H1 (cell line): ENCODE data around the gene IFNA14. TPM values are rescaled to one million over a fixed set of nuclear protein-coding genes. Genes with fewer than 3 reads are reported as not detected.

ENCODE experiments used
- CTCF ChIA-PET: fragments of 300-600 bp; sonication (Branson Sonifier 250); formaldehyde crosslinking; loops from one replicate; lab custom pipeline; 2021; ENCODE audit not compliant: partially characterized antibody; lab: Charles Lee
- POLR2A ChIA-PET: fragments of 300-600 bp; sonication (Branson Sonifier 250); formaldehyde crosslinking; loops from one replicate; lab custom pipeline; 2021; ENCODE audit warnings: inconsistent platforms; ENCODE audit not compliant: partially characterized antibody; lab: Charles Lee
- DNase-seq, 2 experiments: peaks; one replicate each; pipeline versions ENCODE4 v3.0.0 to v3.0.0-alpha.2; 2010 to 2022; ENCODE audit warnings: low spot score in 2 of 2, low read depth in 1 of 2, mixed read lengths in 1 of 2
- FAIRE-seq: peaks from 2 replicates; lab custom pipeline; 2011; peaks lifted over from hg19 to GRCh38; lab: Jason Lieb, UNC
- H2AFZ ChIP-seq: 2 replicates; pipeline ENCODE4 v1.8.1; 2012; ENCODE audit warnings: low read length, inconsistent platforms
- H2AK5ac ChIP-seq: 2 replicates; pipeline ENCODE4 v1.6.1; 2013; ENCODE audit warnings: low read depth, low read length
- H2BK120ac ChIP-seq: replicated peaks from 2 replicates; pipeline ENCODE3; 2013; ENCODE audit warnings: low read depth, low read length, inconsistent platforms
- H2BK12ac ChIP-seq: 2 replicates; pipeline ENCODE4 v1.6.1; 2013; ENCODE audit warnings: low read depth, low read length
- H2BK15ac ChIP-seq: 2 replicates; pipeline ENCODE4 v1.6.1; 2013; ENCODE audit warnings: low read length
- H2BK20ac ChIP-seq: 2 replicates; pipeline ENCODE4 v1.6.1; 2013; ENCODE audit warnings: low read length
- H2BK5ac ChIP-seq: 2 replicates; pipeline ENCODE4 v1.6.1; 2013; ENCODE audit warnings: low read depth, low read length
- H3K14ac ChIP-seq: 2 replicates; pipeline ENCODE4 v1.6.1; 2013; ENCODE audit warnings: inconsistent platforms; ENCODE audit not compliant: insufficient read length
- H3K18ac ChIP-seq: 2 replicates; pipeline ENCODE4 v1.6.1; 2013; ENCODE audit warnings: low read length; ENCODE audit errors: extremely low read depth
- H3K23ac ChIP-seq: 2 replicates; pipeline ENCODE4 v1.6.1; 2013; ENCODE audit warnings: inconsistent platforms; ENCODE audit not compliant: insufficient read length
- H3K23me2 ChIP-seq: 2 replicates; pipeline ENCODE4 v1.6.1; 2013; ENCODE audit warnings: low read depth, low read length
- H3K27ac ChIP-seq: 2 replicates; pipeline ENCODE4 v1.6.1; 2011; ENCODE audit warnings: low read depth, low read length, inconsistent platforms
- H3K27me3 ChIP-seq, 4 experiments: replicated peaks in 1 of 4; 1 replicate in 1 of 4; 2 replicates in 3 of 4; pipeline versions ENCODE4 v1.6.1 to v1.8.1; 2011 to 2013; ENCODE audit warnings: low read length in 3 of 4, mild to moderate bottlenecking in 3 of 4, inconsistent platforms in 2 of 4, mixed read lengths in 2 of 4, moderate library complexity in 1 of 4; ENCODE audit not compliant: control insufficient read depth in 3 of 4, insufficient read depth in 3 of 4; ENCODE audit errors: extremely low read depth in 1 of 4
- H3K36me3 ChIP-seq, 4 experiments: 2 replicates each; pipeline versions ENCODE4 v1.6.1 to v1.8.1; 2011 to 2013; ENCODE audit warnings: mild to moderate bottlenecking in 4 of 4, low read length in 3 of 4, moderate library complexity in 2 of 4, control low read depth in 1 of 4, inconsistent platforms in 1 of 4; ENCODE audit not compliant: insufficient read depth in 4 of 4, control insufficient read depth in 2 of 4
- H3K4ac ChIP-seq: replicated peaks from 2 replicates; pipeline ENCODE3; 2013; ENCODE audit warnings: low read length, low read depth, mixed read lengths, inconsistent platforms; ENCODE audit not compliant: insufficient read length
- H3K4me1 ChIP-seq, 4 experiments: replicated peaks in 1 of 4; 1 replicate in 1 of 4; 2 replicates in 3 of 4; pipeline versions ENCODE4 v1.6.1 to v1.8.1; 2011 to 2013; ENCODE audit warnings: low read length in 3 of 4, inconsistent platforms in 2 of 4, mixed read lengths in 1 of 4; ENCODE audit not compliant: insufficient read depth in 4 of 4, control insufficient read depth in 3 of 4
- H3K4me2 ChIP-seq, 2 experiments: 2 replicates each; pipeline versions ENCODE4 v1.6.1 to v1.8.1; 2011 to 2013; ENCODE audit warnings: low read depth in 2 of 2, low read length in 2 of 2, control low read depth in 1 of 2, inconsistent platforms in 1 of 2, mild to moderate bottlenecking in 1 of 2; ENCODE audit not compliant: insufficient read depth in 1 of 2
- H3K4me3 ChIP-seq, 4 experiments: fragments of 200-600, 300-600 bp in 1 of 4; sonication (generic), shearing (Covaris generic), sonication (Bioruptor Twin) in 1 of 4; 2 replicates each; pipeline versions ENCODE4 v1.5.1 to v1.8.1; 2011 to 2016; ENCODE audit warnings: low read length in 4 of 4, low read depth in 3 of 4, control low read depth in 2 of 4, inconsistent platforms in 2 of 4, mild to moderate bottlenecking in 2 of 4, mixed read lengths in 1 of 4, moderate library complexity in 1 of 4; ENCODE audit not compliant: insufficient read depth in 2 of 4; ENCODE audit errors: extremely low read depth in 1 of 4
- H3K56ac ChIP-seq: replicated peaks from 2 replicates; pipeline ENCODE3; 2013; ENCODE audit warnings: low read depth, mild to moderate bottlenecking, mixed read lengths, low read length, inconsistent platforms; ENCODE audit not compliant: insufficient read length
- H3K79me1 ChIP-seq: 2 replicates; pipeline ENCODE4 v1.6.1; 2013; ENCODE audit warnings: low read depth, low read length, control low read depth
- H3K79me2 ChIP-seq, 2 experiments: 2 replicates each; pipeline versions ENCODE4 v1.6.1 to v1.8.1; 2012 to 2013; ENCODE audit warnings: low read length in 2 of 2, mild to moderate bottlenecking in 2 of 2, inconsistent platforms in 1 of 2; ENCODE audit not compliant: insufficient read depth in 2 of 2, control insufficient read depth in 1 of 2
- H3K9ac ChIP-seq, 4 experiments: replicated peaks in 1 of 4; 1 replicate in 1 of 4; 2 replicates in 3 of 4; pipeline versions ENCODE4 v1.6.1 to v1.8.1; 2011 to 2013; ENCODE audit warnings: low read depth in 3 of 4, low read length in 3 of 4, control low read depth in 2 of 4, mild to moderate bottlenecking in 2 of 4, moderate library complexity in 2 of 4, inconsistent platforms in 1 of 4; ENCODE audit errors: extremely low read depth in 1 of 4
- H3K9me3 ChIP-seq, 2 experiments: 2 replicates each; pipeline versions ENCODE4 v1.6.1 to v1.8.1; 2012 to 2013; ENCODE audit warnings: mild to moderate bottlenecking in 2 of 2, moderate library complexity in 2 of 2, control low read depth in 1 of 2, inconsistent platforms in 1 of 2, low read depth in 1 of 2, low read length in 1 of 2, mixed read lengths in 1 of 2; ENCODE audit not compliant: insufficient read depth in 2 of 2
- H4K20me1 ChIP-seq, 2 experiments: replicated peaks in 1 of 2; 2 replicates each; pipeline versions ENCODE3 to v1.8.1; 2011 to 2013; ENCODE audit warnings: inconsistent platforms in 2 of 2, low read length in 2 of 2, mild to moderate bottlenecking in 1 of 2; ENCODE audit not compliant: insufficient read depth in 2 of 2, control insufficient read depth in 1 of 2
- H4K5ac ChIP-seq: 2 replicates; pipeline ENCODE4 v1.6.1; 2013; ENCODE audit warnings: low read length, low read depth, mixed read lengths, inconsistent platforms; ENCODE audit not compliant: insufficient read length
- H4K8ac ChIP-seq: 2 replicates; pipeline ENCODE4 v1.8.0; 2013; ENCODE audit warnings: mild to moderate bottlenecking, moderate library complexity, low read length, inconsistent platforms; ENCODE audit not compliant: insufficient read depth; ENCODE audit errors: extremely low read depth
- H4K91ac ChIP-seq: replicated peaks from 2 replicates; pipeline ENCODE3; 2013; ENCODE audit warnings: low read length, mixed read lengths, inconsistent platforms; ENCODE audit not compliant: insufficient read length
- ATF3 ChIP-seq: IDR thresholded peaks from 2 replicates; pipeline ENCODE4 v1.6.1; 2011; ENCODE audit warnings: low read depth, mild to moderate bottlenecking, low read length; ENCODE audit not compliant: insufficient read depth
- BCL11A ChIP-seq, 2 experiments: IDR thresholded peaks; one replicate each; pipeline ENCODE4 v1.6.1; 2011; ENCODE audit warnings: low read depth in 2 of 2, low read length in 2 of 2, mild to moderate bottlenecking in 2 of 2
- CBX8 ChIP-seq: fragments of 300-800, 300-1000 bp; sonication (generic); IDR thresholded peaks from 2 replicates; pipeline ENCODE4 v1.7.1; 2016; ENCODE audit warnings: low read depth, low read length, borderline replicate concordance
- CREB1 ChIP-seq: IDR thresholded peaks from 2 replicates; pipeline ENCODE4 v1.6.1; 2012; ENCODE audit warnings: inconsistent platforms
- CTBP2 ChIP-seq: IDR thresholded peaks from 2 replicates; pipeline ENCODE4 v1.7.0; 2011; ENCODE audit warnings: borderline replicate concordance, mild to moderate bottlenecking, moderate library complexity, mixed read lengths, low read length; ENCODE audit not compliant: insufficient read depth, insufficient read length
- JUN ChIP-seq: IDR thresholded peaks from 2 replicates; pipeline ENCODE4 v1.6.1; 2011; ENCODE audit warnings: low read depth, mild to moderate bottlenecking, improper control_type of control experiment, low read length
- JUND ChIP-seq: IDR thresholded peaks from 2 replicates; pipeline ENCODE4 v1.6.1; 2011; ENCODE audit warnings: mild to moderate bottlenecking, improper control_type of control experiment, low read length
- MAX ChIP-seq: IDR thresholded peaks from 2 replicates; pipeline ENCODE4 v1.6.1; 2012; ENCODE audit warnings: inconsistent platforms
- NRF1 ChIP-seq: IDR thresholded peaks from 2 replicates; pipeline ENCODE4 v1.6.1; 2011; ENCODE audit warnings: mild to moderate bottlenecking, low read depth, low read length, improper control_type of control experiment
- SP1 ChIP-seq: IDR thresholded peaks from 2 replicates; pipeline ENCODE4 v1.6.1; 2011; ENCODE audit warnings: low read depth, low read length
- SP2 ChIP-seq: IDR thresholded peaks from 2 replicates; pipeline ENCODE4 v1.6.1; 2012; ENCODE audit warnings: mild to moderate bottlenecking, low read length, inconsistent platforms
- ZNF274 ChIP-seq: IDR thresholded peaks from 2 replicates; pipeline ENCODE4 v1.7.0; 2012; ENCODE audit warnings: low read length, borderline replicate concordance; ENCODE audit errors: extremely low read depth
- WGBS, 2 experiments: shearing (Covaris generic) in 1 of 2; methylation state at CpG; one replicate each; pipeline versions ENCODE4 v1.1.6 to v1.1.7; 2013 to 2015; ENCODE audit warnings: low lambda C conversion rate in 2 of 2, mixed read lengths in 2 of 2, inconsistent platforms in 1 of 2, low coverage in 1 of 2, missing lambda C conversion rate in 1 of 2; ENCODE audit not compliant: insufficient replicate concordance in 2 of 2, insufficient coverage in 1 of 2, insufficient read length in 1 of 2; ENCODE audit errors: extremely low coverage in 1 of 2, missing lambda C conversion rate in 1 of 2; 5-methylcytosine and 5-hydroxymethylcytosine counted together
- polyA plus RNA-seq, 7 experiments: library from polyadenylated mRNA; depleted of rRNA in 3 of 7; stranded (reverse) in 5 of 7; unstranded in 2 of 7; fragments of >200 nt in 5 of 7; fragments of 200-250 nt in 2 of 7; gene quantifications; 1 replicate in 5 of 7; 2 replicates in 1 of 7; 4 replicates in 1 of 7; pipeline versions ENCODE4 v1.2.1 to v1.2.3, GENCODE V29; 2011 to 2013; ENCODE audit warnings: missing spikeins in 2 of 7, mixed read lengths in 2 of 7
- total RNA-seq: library from RNA; stranded (reverse); fragmentation: NEBNext Ultra II Directional; extraction: Animal tissue kit (Norgen Biotek cat#: 25700); gene quantifications from 2 replicates; pipeline ENCODE4 v1.2.1, GENCODE V29; 2021

The IFNA14 gene
- total and polyA plus RNA-seq, 2 of the 8 experiments (the other 6 are each of a cell fraction or from before 2014, with no cell fraction given) = not detected

GRCh38 chr9:21255538-21256212 is 15.9 kb upstream of the IFNA14 start:
- Histone ChIP-seq H3K4me1 (peaks cover 0 to 7% (median 3%) of the 10 kb centered on the region in 4 experiments; a peak in 3 of 7 replicates), H3K4me3 (no peak overlapping the region), H2BK12ac (no peak overlapping the region), H3K18ac (no peak overlapping the region), H3K4ac (no peak overlapping the region), H4K91ac (no peak overlapping the region), H4K5ac (no peak overlapping the region), H3K14ac (no peak overlapping the region), H2BK5ac (no peak overlapping the region), H2BK15ac (no peak overlapping the region), H3K4me2 (no peak overlapping the region), H3K27me3 (no peaks in the 10 kb centered on the region; a peak in 1 of 7 replicates), H3K27ac (no peak overlapping the region), H3K79me2 (no peaks in the 10 kb centered on the region), H2BK120ac (no peak overlapping the region), H2BK20ac (no peak overlapping the region), H3K9ac (no peak overlapping the region), H3K23ac (no peak overlapping the region), H3K56ac (no peak overlapping the region), H4K8ac (no peak overlapping the region), H2AFZ (no peak overlapping the region), H3K9me3 (peaks cover 3 to 9% of the 10 kb centered on the region in 2 experiments; a peak in 1 of 4 replicates), H3K23me2 (no peaks in the 10 kb centered on the region), H4K20me1 (no peaks in the 10 kb centered on the region), H2AK5ac (no peak overlapping the region), H3K36me3 (no peaks in the 10 kb centered on the region), H3K79me1 (no peaks in the 10 kb centered on the region)
- FAIRE-seq (no peak), DNase-seq (no peak)
- ChIA-PET POLR2A (no interaction called here), CTCF (interaction anchor here (0.6 to 1.7 kb wide), 5 partner anchors 20 to 535 kb away, joined by 3 to 4 read pairs (median 3); no protein-coding TSS in a partner anchor)
- WGBS, 2 experiments = 84% methylated on average over 5 of the region's 5 CpGs; no CpG with 5 or more reads in 1 of the 2 experiments
- TF ChIP-seq SP1 (no peak), JUN (no peak), JUND (no peak), ZNF274 (no peak), NRF1 (no peak), BCL11A (IDR thresholded peaks at IDR 0.05; ENCODE audit: low read depth in 2 of 2, low read length in 2 of 2) (no peak), MAX (no peak), CREB1 (no peak), CTBP2 (no peak), CBX8 (no peak), ATF3 (no peak), SP2 (no peak)
